Esophagus (tissue), 2 donors: ENCODE measurements around the gene SLPI. TPM values are rescaled to one million over a fixed set of nuclear protein-coding genes. Genes with fewer than 3 reads are reported as not detected.

Source experiments
- H3K27ac ChIP-seq, 2 donors: one replicate each; pipeline ENCODE4 v1.5.1; 2013; ENCODE audit warnings: low read depth in 2 of 2, mild to moderate bottlenecking in 2 of 2, inconsistent platforms in 1 of 2, low read length in 1 of 2, moderate library complexity in 1 of 2
- H3K27me3 ChIP-seq, 2 donors: one replicate each; pipeline ENCODE4 v1.6.1; 2013; ENCODE audit warnings: low read length in 2 of 2, control low read depth in 1 of 2, mild to moderate bottlenecking in 1 of 2; ENCODE audit not compliant: insufficient read depth in 2 of 2, control insufficient read depth in 1 of 2
- H3K36me3 ChIP-seq, 2 donors: one replicate each; pipeline ENCODE4 v1.6.1; 2013; ENCODE audit warnings: low read length in 1 of 2; ENCODE audit not compliant: control insufficient read depth in 2 of 2, insufficient read depth in 2 of 2
- H3K4me1 ChIP-seq, 2 donors: one replicate each; pipeline ENCODE4 v1.6.1; 2013; ENCODE audit warnings: low read length in 1 of 2; ENCODE audit not compliant: control insufficient read depth in 2 of 2, insufficient read depth in 2 of 2
- H3K4me3 ChIP-seq, 2 donors: one replicate each; pipeline ENCODE4 v1.5.1; 2013; ENCODE audit warnings: low read length in 2 of 2, mild to moderate bottlenecking in 2 of 2, low read depth in 1 of 2, moderate library complexity in 1 of 2
- H3K9me3 ChIP-seq, 2 donors: one replicate each; pipeline ENCODE4 v1.6.1; 2013; ENCODE audit warnings: mild to moderate bottlenecking in 2 of 2, low read depth in 1 of 2, low read length in 1 of 2, moderate library complexity in 1 of 2; ENCODE audit not compliant: control insufficient read depth in 2 of 2, insufficient read depth in 1 of 2
- WGBS, 2 donors: extraction: QIAGEN DNeasy Blood & Tissue Kit; methylation state at CpG; one replicate each; pipeline ENCODE4 v1.1.7; 2013; 5-methylcytosine and 5-hydroxymethylcytosine counted together
- polyA plus RNA-seq, 2 donors: library from polyadenylated mRNA; stranded (reverse); fragments of 200-250 nt; gene quantifications; one replicate each; pipeline ENCODE4 v1.2.3, GENCODE V29; 2013
- donor health status: healthy with polysubstance abuse.
- donor health status: Bipolar disorder and iron deficiency.

The SLPI gene
- polyA plus RNA-seq, 2 donors, result 1,481 to 1,882 TPM

DNA sequence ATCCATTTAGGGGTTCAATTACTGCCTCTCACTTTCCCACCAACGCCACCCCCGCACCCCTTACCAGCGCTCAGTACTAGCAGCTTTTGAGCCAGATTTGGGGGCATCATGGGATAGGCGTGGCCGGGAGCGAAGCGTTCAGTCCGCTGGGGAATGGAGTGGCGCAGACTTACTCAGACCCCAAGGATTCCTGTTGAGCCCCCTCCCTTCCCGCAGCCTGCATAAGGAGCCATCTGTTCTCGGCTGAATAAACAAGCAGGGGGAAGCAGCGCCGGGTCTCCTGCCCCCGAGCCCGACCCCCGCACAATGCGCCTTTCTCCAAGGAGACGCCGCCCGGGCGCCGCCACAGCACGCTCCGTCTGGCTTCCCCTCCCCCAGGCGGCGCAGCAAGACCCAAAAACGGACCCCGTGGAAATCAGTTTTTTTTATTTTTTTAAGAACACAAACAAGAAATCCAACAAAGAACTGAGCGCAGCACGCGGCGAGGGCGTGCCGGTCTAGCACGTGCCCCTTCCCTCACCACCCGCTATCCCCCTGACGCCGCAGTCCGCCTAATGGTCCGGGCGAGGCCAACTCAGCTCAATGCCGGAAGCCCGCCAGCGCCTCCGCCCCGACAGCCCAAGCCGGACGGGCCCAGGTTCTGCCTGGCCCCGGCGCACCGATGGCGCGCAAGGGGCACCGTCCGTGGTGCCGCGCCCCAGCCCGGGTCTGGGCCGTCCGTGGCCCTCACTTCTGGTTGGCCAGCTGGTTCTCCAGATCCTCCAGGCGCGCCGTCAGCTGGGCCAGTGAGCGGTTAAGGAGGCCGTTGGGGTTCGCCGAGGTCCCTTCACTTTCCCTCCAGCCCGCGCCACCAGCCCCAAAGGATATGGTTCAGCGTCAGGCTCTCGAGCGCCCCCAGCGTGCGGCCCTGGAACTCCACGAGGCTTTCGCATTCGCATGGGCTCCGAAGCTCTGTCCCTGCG lies 39.0 kb upstream of the SLPI start:
- 4 to 5% methylated on average over 79 of the region's 79 CpGs for WGBS, 2 donors
- Histone ChIP-seq H3K27me3 (no peaks in the 10 kb centered on the region), H3K27ac (peak overlapping the region in 1 of 2 donors; percentile 14), H3K9me3 (no peaks in the 10 kb centered on the region), H3K4me1 (no peaks in the 10 kb centered on the region), H3K36me3 (no peaks in the 10 kb centered on the region), H3K4me3 (peak overlapping the region; percentile 52 to 53)

DNA sequence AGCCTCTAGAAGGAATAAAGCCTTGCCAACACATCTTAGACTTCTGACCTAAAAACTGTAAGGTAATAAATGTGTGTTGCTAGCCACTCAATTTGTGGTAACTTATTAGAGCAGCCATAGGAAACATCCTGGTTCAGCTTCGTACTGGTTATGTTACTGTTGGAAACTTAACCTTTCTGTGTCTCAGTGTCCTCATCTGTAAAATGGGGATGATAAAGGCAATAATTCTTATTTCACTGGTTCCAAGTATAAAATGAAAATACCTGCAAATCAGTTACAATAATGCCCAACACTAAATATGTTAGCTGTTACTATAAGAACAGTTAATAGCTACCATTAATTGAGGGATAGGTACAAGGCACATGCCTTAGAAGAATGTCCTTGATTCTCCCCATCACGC lies 38.0 kb upstream of the SLPI start:
- no peaks in the 10 kb centered on the region for H3K27me3 ChIP-seq
- no peak overlapping the region for H3K27ac ChIP-seq
- 80 to 90% methylated on average over 2 of the region's 2 CpGs for WGBS, 2 donors
- no peak overlapping the region for H3K4me3 ChIP-seq
- H3K36me3 ChIP-seq, result no peaks in the 10 kb centered on the region
- H3K9me3 ChIP-seq, result no peaks in the 10 kb centered on the region
- H3K4me1 ChIP-seq, result no peaks in the 10 kb centered on the region

DNA sequence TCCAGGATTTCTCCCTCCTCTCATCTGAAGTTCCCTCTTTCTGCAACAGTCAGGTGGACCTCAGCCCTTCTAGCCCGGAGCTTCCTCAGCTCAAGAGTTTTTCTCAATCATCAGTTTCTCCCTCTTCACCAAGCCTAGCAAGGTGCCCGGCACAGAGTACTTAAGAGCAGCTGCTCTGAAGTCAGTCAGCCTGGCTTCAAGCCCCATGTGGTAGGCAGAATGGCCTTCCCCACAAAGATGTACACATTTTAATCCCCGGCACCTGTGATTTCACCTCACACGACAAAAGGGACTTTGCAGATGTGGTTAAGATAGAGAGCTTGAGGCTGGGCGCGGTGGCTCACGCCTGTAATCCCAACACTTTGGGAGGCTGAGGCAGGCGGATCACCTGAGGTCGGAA lies 37.2 kb upstream of the SLPI start:
- no peaks in the 10 kb centered on the region for H3K36me3 ChIP-seq
- H3K9me3 ChIP-seq, result no peaks in the 10 kb centered on the region
- WGBS, 2 donors, result 78 to 83% methylated on average over 9 of the region's 9 CpGs
- H3K4me1 ChIP-seq, result no peaks in the 10 kb centered on the region
- no peak overlapping the region for H3K4me3 ChIP-seq
- H3K27me3 ChIP-seq, result no peaks in the 10 kb centered on the region
- H3K27ac ChIP-seq, result no peak overlapping the region

DNA sequence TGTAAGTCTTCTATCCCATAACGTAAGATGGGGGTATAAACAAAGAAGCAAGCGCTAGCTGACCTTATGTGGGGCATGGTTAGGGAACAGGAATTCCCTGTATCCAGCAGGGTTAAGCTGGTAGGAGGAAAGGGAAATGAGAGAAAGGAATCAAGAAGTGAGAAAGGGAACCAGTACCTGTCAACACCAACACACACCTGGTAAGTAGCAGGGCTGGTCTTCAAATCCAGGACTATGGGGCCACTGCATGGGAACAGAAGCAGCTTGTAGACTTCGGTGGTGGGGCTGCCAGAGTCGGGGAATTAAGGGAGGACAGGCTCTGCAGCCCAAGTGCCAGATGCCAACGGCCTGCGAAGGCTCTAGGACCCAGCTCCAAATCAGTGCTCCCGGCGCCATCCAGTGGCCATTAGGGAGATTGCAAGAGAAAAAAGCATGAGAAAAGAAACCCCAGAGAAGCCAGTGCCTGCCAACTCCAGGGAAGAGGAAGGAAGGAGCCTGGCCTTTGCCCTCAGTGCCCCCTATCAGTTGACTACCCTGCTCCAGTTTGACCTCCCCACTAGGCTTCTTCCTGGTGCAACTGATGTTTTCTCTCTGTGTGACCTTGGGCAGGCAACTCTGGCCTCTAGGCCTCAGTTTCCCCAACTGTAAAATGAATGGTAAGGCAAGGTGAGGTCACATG lies 36.5 kb upstream of the SLPI start:
- no peaks in the 10 kb centered on the region for H3K27me3 ChIP-seq

DNA sequence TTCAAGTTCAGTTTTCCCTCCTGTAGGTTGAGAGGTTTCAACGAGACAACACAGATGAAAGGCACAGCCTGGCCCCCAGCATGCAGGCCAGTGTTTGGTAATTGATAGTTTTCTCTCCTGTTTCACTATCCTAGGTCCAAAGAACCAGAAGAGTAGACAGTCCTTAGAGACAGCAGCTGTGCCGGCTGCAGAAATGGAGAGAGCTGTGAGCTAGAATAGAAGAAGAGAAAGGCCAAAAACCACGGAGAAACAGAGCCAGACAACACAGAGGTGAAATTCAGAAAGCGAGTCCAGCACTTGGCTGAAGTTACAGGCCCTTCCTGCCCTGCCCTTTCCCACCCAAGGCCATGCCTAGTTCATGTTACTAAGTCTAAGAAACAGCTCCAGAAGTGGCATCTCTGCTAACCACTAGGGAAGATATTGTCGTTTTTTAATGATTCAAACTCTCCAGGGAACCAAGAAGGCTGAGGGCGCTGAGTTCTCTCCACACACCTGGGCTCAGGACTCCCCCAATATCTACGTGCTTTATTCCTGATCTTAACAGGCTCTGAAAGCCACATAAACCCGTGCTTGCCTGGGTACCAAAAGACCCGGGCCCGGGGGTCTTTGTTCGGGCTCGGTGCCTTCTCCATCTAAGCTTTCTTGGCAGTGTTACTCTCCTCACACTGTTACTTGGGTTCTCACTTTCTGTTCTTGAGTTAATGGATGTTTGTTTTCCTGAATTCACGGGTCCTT lies 35.7 kb upstream of the SLPI start:
- Histone ChIP-seq H3K27me3 (no peaks in the 10 kb centered on the region), H3K36me3 (no peaks in the 10 kb centered on the region), H3K9me3 (no peaks in the 10 kb centered on the region), H3K4me1 (no peaks in the 10 kb centered on the region), H3K4me3 (no peak overlapping the region), H3K27ac (no peak overlapping the region)
- 78% methylated on average over 13 of the region's 13 CpGs for WGBS, 2 donors

More for the DNA sequence above, 36.5 kb upstream of the SLPI start:
- H3K27ac ChIP-seq, result no peak overlapping the region
- no peaks in the 10 kb centered on the region for H3K4me1 ChIP-seq
- 20 to 23% methylated on average over 8 of the region's 8 CpGs for WGBS, 2 donors
- H3K4me3 ChIP-seq, result no peak overlapping the region
- H3K9me3 ChIP-seq, result no peaks in the 10 kb centered on the region
- no peaks in the 10 kb centered on the region for H3K36me3 ChIP-seq

DNA sequence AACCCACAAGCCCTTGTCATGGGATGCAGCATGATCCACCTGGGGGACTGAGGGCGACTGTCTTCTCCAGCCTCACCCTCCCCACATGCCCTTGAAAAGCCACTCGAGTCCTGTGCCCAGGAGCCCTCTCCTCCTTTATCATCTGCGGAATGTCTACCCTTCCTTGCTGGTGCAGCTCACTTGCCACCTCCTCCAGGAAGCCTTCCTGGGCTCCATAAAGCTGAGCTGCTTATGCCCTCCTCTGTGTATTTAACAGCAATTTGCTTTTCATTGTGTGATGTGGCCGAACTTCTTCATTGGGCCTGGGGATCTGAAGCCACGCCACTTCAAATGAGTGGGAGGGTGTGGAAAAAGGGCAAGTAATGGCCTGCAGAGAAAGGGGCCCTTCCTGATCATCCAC lies 34.5 kb upstream of the SLPI start:
- H3K27me3 ChIP-seq, result no peaks in the 10 kb centered on the region
- H3K27ac ChIP-seq, result no peak overlapping the region
- 87% methylated on average over 5 of the region's 5 CpGs for WGBS, 2 donors
- peaks cover 0 to 2% of the 10 kb centered on the region in 2 donors for H3K4me1 ChIP-seq
- no peaks in the 10 kb centered on the region for H3K36me3 ChIP-seq
- no peak overlapping the region for H3K4me3 ChIP-seq
- H3K9me3 ChIP-seq, result no peaks in the 10 kb centered on the region

DNA sequence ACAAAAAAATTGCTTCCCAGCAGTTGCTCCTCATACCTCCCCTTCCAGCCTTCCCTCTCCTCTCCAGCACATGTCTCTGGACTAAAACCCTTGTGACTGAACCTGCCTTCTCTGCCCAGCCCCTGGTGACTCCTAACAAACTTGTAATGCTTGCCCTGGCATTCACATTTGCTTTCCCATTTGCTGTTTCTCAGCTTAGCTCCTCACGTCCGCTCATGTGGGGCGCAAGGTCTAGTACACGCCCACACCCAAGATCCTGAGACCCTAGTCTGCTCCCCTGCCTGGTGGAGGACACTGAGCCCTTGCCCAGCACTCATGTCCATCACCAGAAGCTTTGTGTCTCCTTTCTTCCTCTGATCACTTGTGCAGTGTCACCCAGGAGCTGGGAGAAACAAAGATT lies 34.0 kb upstream of the SLPI start:
- Histone ChIP-seq H3K4me1 (peaks cover 0 to 3% of the 10 kb centered on the region in 2 donors), H3K27ac (no peak overlapping the region), H3K27me3 (no peaks in the 10 kb centered on the region), H3K4me3 (no peak overlapping the region), H3K9me3 (no peaks in the 10 kb centered on the region), H3K36me3 (no peaks in the 10 kb centered on the region)
- 76 to 84% methylated on average over 4 of the region's 4 CpGs for WGBS, 2 donors

DNA sequence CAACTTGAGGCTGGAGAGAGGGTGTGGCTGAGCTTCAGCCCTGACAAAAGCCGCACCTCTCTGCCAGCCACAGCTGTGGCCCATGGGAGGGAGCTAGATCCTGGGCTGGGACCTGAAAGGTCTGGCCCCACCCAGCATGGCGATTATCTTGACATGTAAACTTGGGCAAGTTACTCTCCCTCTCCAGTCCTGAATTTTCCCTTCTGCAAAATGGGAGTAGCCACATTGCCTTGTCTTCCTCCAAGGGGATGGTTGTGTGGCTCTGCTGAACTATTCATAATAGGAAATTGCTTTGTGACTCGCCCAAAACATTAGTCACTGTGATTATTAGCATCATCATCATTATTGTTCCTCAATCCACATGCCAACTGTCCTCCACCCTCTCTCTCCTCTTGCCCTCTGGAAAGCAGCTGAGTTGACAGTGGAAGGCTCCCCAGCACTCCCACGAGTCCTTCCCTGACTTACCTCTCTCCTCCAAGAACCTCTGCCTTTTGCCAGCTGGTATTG lies 29.2 kb upstream of the SLPI start:
- Histone ChIP-seq H3K4me1 (peaks cover 0 to 10% of the 10 kb centered on the region in 2 donors), H3K4me3 (no peak overlapping the region), H3K27me3 (no peaks in the 10 kb centered on the region), H3K27ac (peak overlapping the region; percentile 68 to 91), H3K9me3 (peaks cover 0 to 2% of the 10 kb centered on the region in 2 donors), H3K36me3 (no peaks in the 10 kb centered on the region)
- 35 to 45% methylated on average over 4 of the region's 4 CpGs for WGBS, 2 donors
